Lower lobe of right lung (tissue), 2 donors: ENCODE data around the gene SEPTIN2. TPM values are rescaled to one million over a fixed set of nuclear protein-coding genes. Genes with fewer than 3 reads are reported as not detected.

Source experiments
- ATAC-seq, 2 donors: fragments of 200-7000 bp; cut with Tn5 transposase; one replicate each; pipeline ENCODE4 v1.9.1; 2020 to 2022; ENCODE audit warnings: mild to moderate bottlenecking in 2 of 2, moderate library complexity in 2 of 2
- DNase-seq: peaks from one replicate; pipeline ENCODE4 v3.0.0-alpha.2; 2020
- H3K27ac ChIP-seq: fragments of 200-600 bp; one replicate; pipeline ENCODE4 v1.8.0; 2022
- H3K27me3 ChIP-seq: fragments of 200-600 bp; one replicate; pipeline ENCODE4 v1.8.0; 2022; ENCODE audit warnings: low read depth
- H3K36me3 ChIP-seq: fragments of 200-600 bp; one replicate; pipeline ENCODE4 v1.8.0; 2022; ENCODE audit warnings: mild to moderate bottlenecking
- H3K4me1 ChIP-seq: fragments of 200-600 bp; one replicate; pipeline ENCODE4 v1.8.0; 2022
- H3K4me3 ChIP-seq: fragments of 200-600 bp; one replicate; pipeline ENCODE4 v1.8.0; 2022; ENCODE audit warnings: mild to moderate bottlenecking
- H3K9me3 ChIP-seq: fragments of 200-600 bp; one replicate; pipeline ENCODE4 v1.8.0; 2022
- intact Hi-C: fragments of 100-400 bp; cut with DNase I; formaldehyde crosslinking; loops from one replicate; pipeline ENCODE4 v1.11.0; 2022
- total RNA-seq: library from RNA; stranded (reverse); fragmentation: NEBNext Ultra II Directional; extraction: Animal tissue kit (Norgen Biotek cat#: 25700); gene quantifications from one replicate; pipeline ENCODE4 v1.2.1, GENCODE V29; 2021
- TF ChIP-seq, protein P1 (sequence below): fragments of 200-600 bp; IDR thresholded peaks from one replicate; pipeline ENCODE4 v1.8.0; 2022; ENCODE audit warnings: antibody characterized with exemption, mild to moderate bottlenecking
- donor health status: DM: no; HTN: yes; CAD: no; lungs with severe emphysema.

The SEPTIN2 gene
- total RNA-seq, 1 donor from 2014 or later: 255 TPM

GRCh38 chr2:241269707-241270520 is 45.8 kb upstream of the SEPTIN2 start:
- peaks cover 39% of the 10 kb centered on the region for H3K36me3 ChIP-seq
- TF ChIP-seq, protein P1, sequence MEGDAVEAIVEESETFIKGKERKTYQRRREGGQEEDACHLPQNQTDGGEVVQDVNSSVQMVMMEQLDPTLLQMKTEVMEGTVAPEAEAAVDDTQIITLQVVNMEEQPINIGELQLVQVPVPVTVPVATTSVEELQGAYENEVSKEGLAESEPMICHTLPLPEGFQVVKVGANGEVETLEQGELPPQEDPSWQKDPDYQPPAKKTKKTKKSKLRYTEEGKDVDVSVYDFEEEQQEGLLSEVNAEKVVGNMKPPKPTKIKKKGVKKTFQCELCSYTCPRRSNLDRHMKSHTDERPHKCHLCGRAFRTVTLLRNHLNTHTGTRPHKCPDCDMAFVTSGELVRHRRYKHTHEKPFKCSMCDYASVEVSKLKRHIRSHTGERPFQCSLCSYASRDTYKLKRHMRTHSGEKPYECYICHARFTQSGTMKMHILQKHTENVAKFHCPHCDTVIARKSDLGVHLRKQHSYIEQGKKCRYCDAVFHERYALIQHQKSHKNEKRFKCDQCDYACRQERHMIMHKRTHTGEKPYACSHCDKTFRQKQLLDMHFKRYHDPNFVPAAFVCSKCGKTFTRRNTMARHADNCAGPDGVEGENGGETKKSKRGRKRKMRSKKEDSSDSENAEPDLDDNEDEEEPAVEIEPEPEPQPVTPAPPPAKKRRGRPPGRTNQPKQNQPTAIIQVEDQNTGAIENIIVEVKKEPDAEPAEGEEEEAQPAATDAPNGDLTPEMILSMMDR: no peak
- H3K27me3 ChIP-seq: no peaks in the 10 kb centered on the region
- H3K4me1 ChIP-seq: peaks cover 44% of the 10 kb centered on the region
- ATAC-seq: peak; percentile 50 to 52
- no peak overlapping the region for H3K4me3 ChIP-seq
- intact Hi-C loops: no loop called here
- H3K27ac ChIP-seq: peak overlapping the region; percentile 7
- H3K9me3 ChIP-seq: no peaks in the 10 kb centered on the region
- DNase-seq: peak; percentile 62

DNA sequence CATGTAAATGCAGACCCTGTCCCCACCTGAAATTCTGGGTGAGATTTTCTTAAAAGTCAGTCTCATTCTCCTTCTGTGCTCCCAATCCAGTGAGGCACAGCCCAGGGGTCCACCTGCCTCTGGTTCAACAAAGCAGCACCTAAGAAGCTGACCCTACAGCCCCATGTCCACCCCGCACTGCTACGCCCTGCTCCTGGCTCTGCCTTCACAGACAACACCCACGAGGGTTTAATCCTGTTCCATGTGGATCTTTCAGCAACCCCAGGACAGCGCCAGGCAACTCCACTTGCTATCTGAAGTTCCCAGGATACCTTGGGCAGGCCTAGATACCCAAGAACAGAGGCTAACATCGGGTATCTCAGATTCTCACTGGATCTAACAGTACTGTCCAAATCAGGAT is 45.2 kb upstream of the SEPTIN2 start:
- DNase-seq (no peak), ATAC-seq (no peak)
- H3K27me3 ChIP-seq: no peaks in the 10 kb centered on the region
- TF ChIP-seq, protein P1: no peak
- peaks cover 33% of the 10 kb centered on the region for H3K36me3 ChIP-seq
- peaks cover 44% of the 10 kb centered on the region for H3K4me1 ChIP-seq
- H3K9me3 ChIP-seq: no peaks in the 10 kb centered on the region
- H3K27ac ChIP-seq: no peak overlapping the region
- peak overlapping the region; percentile 81 for H3K4me3 ChIP-seq
- intact Hi-C loops: no loop called here

GRCh38 chr2:241271706-241272302 is 43.9 kb upstream of the SEPTIN2 start:
- Histone ChIP-seq H3K27me3 (no peaks in the 10 kb centered on the region), H3K4me3 (peak overlapping the region; percentile 81), H3K36me3 (peaks cover 21% of the 10 kb centered on the region), H3K27ac (peak overlapping the region; percentile 88), H3K4me1 (peaks cover 44% of the 10 kb centered on the region), H3K9me3 (no peaks in the 10 kb centered on the region)
- TF ChIP-seq, protein P1: no peak
- intact Hi-C loops: no loop called here
- ATAC-seq (peak; percentile 91), DNase-seq (peak; percentile 91)

DNA sequence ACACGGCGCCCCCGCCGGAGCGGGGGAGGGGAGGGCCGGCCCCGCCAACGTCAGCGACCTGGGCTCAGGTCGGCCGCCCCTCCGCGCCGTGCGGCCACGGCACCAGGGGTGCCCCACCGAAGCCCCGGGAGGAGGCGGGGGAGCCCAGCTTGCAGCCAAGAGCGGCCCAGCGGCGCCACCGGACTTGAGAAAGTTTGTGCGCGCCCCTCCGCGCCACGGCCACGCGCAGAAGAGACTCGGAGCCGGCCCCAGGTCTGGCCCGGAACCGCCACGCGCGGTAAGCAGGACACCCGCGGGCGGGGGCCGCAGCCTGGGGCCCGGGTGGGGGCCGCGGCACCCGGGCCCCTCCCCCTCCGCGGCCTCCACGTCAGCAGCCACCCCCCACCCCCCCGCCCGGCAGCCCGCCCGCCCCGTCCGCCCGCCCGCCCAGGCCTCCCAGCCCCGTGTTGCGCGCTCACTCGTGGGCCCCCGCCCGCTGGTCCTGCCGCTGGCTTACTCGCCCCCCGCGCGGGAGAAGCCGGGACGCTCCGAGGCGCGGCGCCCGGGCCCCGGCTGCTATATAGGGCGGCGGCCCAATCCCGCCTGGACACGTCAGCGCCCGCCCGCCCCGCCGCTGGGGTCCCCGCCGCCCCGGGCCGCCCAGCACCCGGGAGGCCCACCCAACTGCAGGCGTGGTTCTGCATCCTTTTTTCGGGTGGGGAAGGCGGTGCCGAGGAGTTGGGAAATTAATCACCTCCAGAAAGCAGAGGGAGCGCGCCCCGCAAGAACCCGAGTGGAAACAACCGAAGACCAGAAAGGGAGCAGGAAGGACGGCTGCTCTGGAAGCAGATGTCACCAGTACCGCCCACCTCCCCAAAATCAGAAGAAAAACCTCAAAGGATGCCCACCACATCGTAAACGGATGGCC is 43.2 kb upstream of the SEPTIN2 start:
- TF ChIP-seq, protein P1: no peak
- Histone ChIP-seq H3K9me3 (no peaks in the 10 kb centered on the region), H3K27ac (peak overlapping the region; percentile 88), H3K36me3 (peaks cover 13% of the 10 kb centered on the region), H3K27me3 (no peaks in the 10 kb centered on the region), H3K4me1 (peaks cover 44% of the 10 kb centered on the region), H3K4me3 (peak overlapping the region; percentile 81)
- intact Hi-C loops: no loop called here
- DNase-seq (peak; percentile 74), ATAC-seq (peak; percentile 80 to 82)
